ENCODE data around the gene FUT8. TPM values are rescaled to one million over a fixed set of nuclear protein-coding genes. Genes with fewer than 3 reads are reported as not detected.

FUT8 gene
- total RNA-seq, 6 experiments from 2014 or later, result 59.5 to 70.4 (median 63.8) TPM

GRCh38 chr14:65482757-65483438 is 70.4 kb downstream of the FUT8 start:
- peaks cover 67% of the 10 kb centered on the region for H3K4me1 Mint-ChIP-seq (ENCODE audit: low read depth)
- no peak overlapping the region for H3K4me3 Mint-ChIP-seq
- peaks cover 5% of the 10 kb centered on the region; the same call in 1 of the 2 replicates for H3K36me3 Mint-ChIP-seq (ENCODE audit: low read depth)
- no peaks in the 10 kb centered on the region; the same call in 1 of the 2 replicates for H3K27me3 Mint-ChIP-seq (ENCODE audit: insufficient read depth)
- peak overlapping the region; percentile 20; the same call in 1 of the 2 replicates for H3K27ac Mint-ChIP-seq
- no peak for DNase-seq
- TF ChIP-seq CTCF (IDR thresholded peaks at IDR 0.05), result no peak
- no peaks in the 10 kb centered on the region for H3K9me3 Mint-ChIP-seq

- H3K27me3 Mint-ChIP-seq (ENCODE audit: insufficient read depth), result no peaks in the 10 kb centered on the region; the same call in 1 of the 2 replicates
- no peaks in the 10 kb centered on the region for H3K9me3 Mint-ChIP-seq
- peaks cover 5% of the 10 kb centered on the region; the same call in 1 of the 2 replicates for H3K36me3 Mint-ChIP-seq (ENCODE audit: low read depth)
- H3K4me1 Mint-ChIP-seq (ENCODE audit: low read depth), result peaks cover 62% of the 10 kb centered on the region
- H3K27ac Mint-ChIP-seq, result no peak overlapping the region
- H3K4me3 Mint-ChIP-seq, result no peak overlapping the region
- no peak for TF ChIP-seq CTCF (IDR thresholded peaks at IDR 0.05)
- DNase-seq, result peak; percentile 5
These were observed 71.1 kb downstream of the FUT8 start for GRCh38 chr14:65483647-65484046.

- H3K27ac Mint-ChIP-seq, result no peak overlapping the region; the same call in 1 of the 2 replicates
- TF ChIP-seq CTCF (IDR thresholded peaks at IDR 0.05), result no peak
- peaks cover 5% of the 10 kb centered on the region; the same call in 1 of the 2 replicates for H3K36me3 Mint-ChIP-seq (ENCODE audit: low read depth)
- no peak for DNase-seq
- H3K4me1 Mint-ChIP-seq (ENCODE audit: low read depth), result peaks cover 51% of the 10 kb centered on the region
- H3K4me3 Mint-ChIP-seq, result no peak overlapping the region
- H3K9me3 Mint-ChIP-seq, result no peaks in the 10 kb centered on the region
- H3K27me3 Mint-ChIP-seq (ENCODE audit: insufficient read depth), result no peaks in the 10 kb centered on the region; the same call in 1 of the 2 replicates
These were observed 73.0 kb downstream of the FUT8 start for GRCh38 chr14:65485516-65485915.

- peaks cover 44% of the 10 kb centered on the region for H3K4me1 Mint-ChIP-seq (ENCODE audit: low read depth)
- peak overlapping the region; percentile 68 for H3K27ac Mint-ChIP-seq
- peak; percentile 34 for DNase-seq
- H3K9me3 Mint-ChIP-seq, result no peaks in the 10 kb centered on the region
- no peak; the same call in 1 of the 2 replicates for TF ChIP-seq CTCF (IDR thresholded peaks at IDR 0.05)
- no peak overlapping the region for H3K4me3 Mint-ChIP-seq
- no peaks in the 10 kb centered on the region; the same call in 1 of the 2 replicates for H3K27me3 Mint-ChIP-seq (ENCODE audit: insufficient read depth)
- H3K36me3 Mint-ChIP-seq (ENCODE audit: low read depth), result peaks cover 5% of the 10 kb centered on the region; the same call in 1 of the 2 replicates
These were observed 74.3 kb downstream of the FUT8 start for GRCh38 chr14:65486863-65487262.

- no peaks in the 10 kb centered on the region; the same call in 1 of the 2 replicates for H3K27me3 Mint-ChIP-seq (ENCODE audit: insufficient read depth)
- H3K36me3 Mint-ChIP-seq (ENCODE audit: low read depth), result peaks cover 5% of the 10 kb centered on the region; the same call in 1 of the 2 replicates
- no peak for DNase-seq
- peaks cover 33% of the 10 kb centered on the region for H3K4me1 Mint-ChIP-seq (ENCODE audit: low read depth)
- no peak overlapping the region; the same call in 1 of the 2 replicates for H3K27ac Mint-ChIP-seq
- no peaks in the 10 kb centered on the region for H3K9me3 Mint-ChIP-seq
- H3K4me3 Mint-ChIP-seq, result no peak overlapping the region
- TF ChIP-seq CTCF (IDR thresholded peaks at IDR 0.05), result no peak
These were observed 75.4 kb downstream of the FUT8 start for GRCh38 chr14:65487783-65488494.

All from HFFc6 (cell line).